ENCODE data around the gene FRMPD2.
A peak's percentile ranks its signal among the peaks of the same experiment; 100 is the strongest.

FRMPD2 gene

GRCh38 chr10:48219194-48219593, 55.3 kb downstream of the FRMPD2 start:
- no peak for TF ChIP-seq CTCF (IDR thresholded peaks at IDR 0.05; ENCODE audit: borderline replicate concordance, control extremely low read depth, extremely low read depth, insufficient read depth, missing control alignments)
- in situ Hi-C loops (cut with MboI; ENCODE audit: low sequenced_read_pairs, unreplicated experiment), result no loop called here
- no peak for DNase-seq (ENCODE audit: low spot score)

- TF ChIP-seq CTCF (IDR thresholded peaks at IDR 0.05; ENCODE audit: borderline replicate concordance, control extremely low read depth, extremely low read depth, insufficient read depth, missing control alignments), result no peak
- DNase-seq (ENCODE audit: low spot score), result no peak
- in situ Hi-C loops (cut with MboI; ENCODE audit: low sequenced_read_pairs, unreplicated experiment), result no loop called here
Observed at GRCh38 chr10:48216744-48217143, 57.8 kb downstream of the FRMPD2 start.

DNA sequence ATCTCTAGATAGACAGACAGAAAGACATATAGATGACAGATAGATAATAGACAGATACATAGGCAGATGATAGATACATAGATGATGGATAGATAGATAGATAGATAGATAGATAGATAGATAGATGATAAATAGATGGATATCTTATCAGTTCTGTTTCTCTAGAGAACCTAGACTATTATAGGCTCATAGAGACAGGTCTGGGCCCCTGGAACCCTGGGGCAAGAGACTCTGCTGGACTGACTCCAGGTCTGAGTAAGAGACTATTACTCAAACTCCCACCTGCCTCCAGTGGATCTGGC, 58.3 kb downstream of the FRMPD2 start:
- in situ Hi-C loops (cut with MboI; ENCODE audit: low sequenced_read_pairs, unreplicated experiment), result no loop called here
- TF ChIP-seq CTCF (IDR thresholded peaks at IDR 0.05; ENCODE audit: borderline replicate concordance, control extremely low read depth, extremely low read depth, insufficient read depth, missing control alignments), result no peak
- DNase-seq (ENCODE audit: low spot score), result no peak

DNA sequence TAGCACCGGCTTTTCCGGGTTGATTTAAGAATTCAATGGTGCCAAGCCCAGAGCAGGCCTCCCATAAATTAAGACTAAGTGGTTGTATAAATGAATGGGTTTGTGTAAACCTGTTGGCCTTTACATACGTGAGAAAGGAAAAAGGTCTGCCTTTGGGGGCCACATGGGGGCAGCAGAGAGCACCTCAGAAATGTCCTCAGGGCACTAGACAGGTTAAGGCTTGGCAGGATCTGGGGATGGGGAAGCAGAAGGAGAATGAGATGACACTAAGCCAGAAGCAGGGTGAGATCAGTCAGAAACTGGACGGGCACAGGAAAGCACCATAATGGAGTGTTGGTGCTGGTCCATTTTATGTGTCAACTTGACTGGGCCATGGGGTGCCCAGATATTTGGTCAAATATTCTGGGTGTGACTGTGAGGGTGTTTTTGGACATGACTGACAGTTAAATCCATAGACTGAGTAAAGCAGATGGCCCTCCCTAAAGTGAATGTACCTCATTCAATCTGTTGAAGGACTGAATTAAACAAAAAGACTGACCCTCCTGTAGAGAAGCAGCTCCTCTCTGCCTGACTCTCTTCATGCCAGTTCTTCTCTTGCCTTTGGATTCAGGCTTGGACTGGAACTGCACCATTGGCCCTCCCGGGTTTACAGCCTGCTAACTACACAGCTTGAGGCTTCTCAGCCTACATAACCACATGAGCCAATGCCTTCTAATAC, 58.9 kb downstream of the FRMPD2 start:
- peak; percentile 63 for TF ChIP-seq CTCF (IDR thresholded peaks at IDR 0.05; ENCODE audit: borderline replicate concordance, control extremely low read depth, extremely low read depth, insufficient read depth, missing control alignments)
- peak; percentile 47 for DNase-seq (ENCODE audit: low spot score)
- in situ Hi-C loops (cut with MboI; ENCODE audit: low sequenced_read_pairs, unreplicated experiment), result no loop called here

- no peak for DNase-seq (ENCODE audit: low spot score)
- in situ Hi-C loops (cut with MboI; ENCODE audit: low sequenced_read_pairs, unreplicated experiment), result no loop called here
- TF ChIP-seq CTCF (IDR thresholded peaks at IDR 0.05; ENCODE audit: borderline replicate concordance, control extremely low read depth, extremely low read depth, insufficient read depth, missing control alignments), result no peak
Observed at GRCh38 chr10:48214716-48215485, 59.6 kb downstream of the FRMPD2 start.

GRCh38 chr10:48213047-48213446, 61.4 kb downstream of the FRMPD2 start:
- no peak for TF ChIP-seq CTCF (IDR thresholded peaks at IDR 0.05; ENCODE audit: borderline replicate concordance, control extremely low read depth, extremely low read depth, insufficient read depth, missing control alignments)
- in situ Hi-C loops (cut with MboI; ENCODE audit: low sequenced_read_pairs, unreplicated experiment), result no loop called here
- no peak for DNase-seq (ENCODE audit: low spot score)

All from GM13976 (cell line).